DOHH2 (cell line): ENCODE data around the gene TMEM181.
"Not testable (repeated sequence)": the region's sequence is repeated elsewhere in the genome, so short reads cannot be mapped to it uniquely, and the experiment has no call there.

Experiments used
- H3F3A ChIP-seq: fragments of 200-600 bp; sonication (generic), shearing (Covaris generic); 2 replicates; pipeline ENCODE4 v1.6.0; 2016; ENCODE audit warnings: antibody characterized with exemption, mild to moderate bottlenecking; ENCODE audit not compliant: control insufficient read depth, insufficient read depth
- H3K27ac ChIP-seq: fragments of 200-600 bp; sonication (generic); 2 replicates; pipeline ENCODE4 v1.5.1; 2014; ENCODE audit warnings: low read depth, mild to moderate bottlenecking, low read length, moderate library complexity
- H3K27me3 ChIP-seq: fragments of 200-600 bp; sonication (generic); 2 replicates; pipeline ENCODE4 v1.6.1; 2014; ENCODE audit warnings: mild to moderate bottlenecking, low read length, mixed read lengths; ENCODE audit not compliant: control insufficient read depth
- H3K36me3 ChIP-seq: fragments of 200-600 bp; sonication (generic); 2 replicates; pipeline ENCODE4 v1.6.1; 2014; ENCODE audit warnings: mild to moderate bottlenecking, low read length, moderate library complexity, mixed read lengths; ENCODE audit not compliant: control insufficient read depth
- H3K4me1 ChIP-seq: fragments of 200-600 bp; sonication (generic); 2 replicates; pipeline ENCODE4 v1.6.1; 2014; ENCODE audit warnings: mild to moderate bottlenecking, low read length, mixed read lengths; ENCODE audit not compliant: control insufficient read depth
- H3K4me2 ChIP-seq: fragments of 200-600 bp; sonication (generic); 2 replicates; pipeline ENCODE4 v1.6.0; 2014; ENCODE audit warnings: mild to moderate bottlenecking, low read length, moderate library complexity
- H3K4me3 ChIP-seq: fragments of 200-600 bp; sonication (generic); 2 replicates; pipeline ENCODE4 v1.5.1; 2014; ENCODE audit warnings: mild to moderate bottlenecking, low read length, mixed read lengths
- H3K79me2 ChIP-seq: fragments of 200-600 bp; sonication (generic); 2 replicates; pipeline ENCODE4 v1.6.1; 2014; ENCODE audit warnings: mild to moderate bottlenecking, low read length, mixed read lengths; ENCODE audit not compliant: control insufficient read depth
- H3K9me2 ChIP-seq: fragments of 200-600 bp; sonication (generic); replicated peaks from 2 replicates; pipeline ENCODE4 v1.6.1; 2014; ENCODE audit warnings: mild to moderate bottlenecking, low read length, mixed read lengths; ENCODE audit not compliant: control insufficient read depth
- H3K9me3 ChIP-seq: fragments of 200-600 bp; sonication (generic); 2 replicates; pipeline ENCODE4 v1.6.1; 2014; ENCODE audit warnings: antibody characterized with exemption, low read length, mixed read lengths; ENCODE audit not compliant: control insufficient read depth, insufficient read depth
- H4K20me1 ChIP-seq: fragments of 200-600 bp; sonication (generic); 2 replicates; pipeline ENCODE4 v1.6.0; 2014; ENCODE audit warnings: low read depth, mild to moderate bottlenecking, antibody characterized with exemption, low read length, moderate library complexity; ENCODE audit not compliant: control insufficient read depth, insufficient read depth
- CTCF ChIP-seq: fragments of 200-600 bp; sonication (generic); IDR thresholded peaks from one replicate; pipeline ENCODE4 v1.5.1; 2014; ENCODE audit warnings: antibody characterized with exemption, mild to moderate bottlenecking, low read depth, low read length; ENCODE audit not compliant: poor library complexity, severe bottlenecking
- EZH2phosphoT487 ChIP-seq: fragments of 200-600 bp; sonication (generic); IDR thresholded peaks from 2 replicates; pipeline ENCODE4 v1.6.1; 2017; ENCODE audit warnings: borderline replicate concordance, mild to moderate bottlenecking, antibody characterized with exemption, low read length, moderate library complexity, mixed read lengths

TMEM181 gene

DNA sequence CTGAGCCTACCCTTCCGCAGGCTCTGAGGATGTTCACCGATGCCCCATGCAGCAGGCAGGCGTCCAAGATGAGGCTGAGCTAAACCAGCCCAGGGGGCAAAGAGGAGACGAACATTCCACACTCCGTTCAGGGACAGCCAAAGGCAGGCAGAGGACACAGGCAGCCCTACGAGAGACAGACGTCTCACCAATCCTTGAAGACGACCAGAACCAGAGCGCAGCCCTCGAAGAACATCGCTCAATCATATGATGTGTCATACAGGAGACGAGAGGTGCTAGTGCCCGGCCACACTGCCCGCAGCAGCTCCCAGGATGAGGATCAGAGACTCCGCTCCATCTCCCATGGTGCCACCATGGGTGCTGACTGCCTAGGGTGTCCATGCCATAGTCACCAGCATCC, 35.6 kb upstream of the TMEM181 start:
- no peak overlapping the region for H3K4me2 ChIP-seq
- H3K27me3 ChIP-seq, result peaks cover 6% of the 10 kb centered on the region; the same call in 1 of the 2 replicates
- no peaks in the 10 kb centered on the region for H4K20me1 ChIP-seq
- H3K27ac ChIP-seq, result no peak overlapping the region
- H3K79me2 ChIP-seq, result no peaks in the 10 kb centered on the region
- H3K4me3 ChIP-seq, result no peak overlapping the region
- no peaks in the 10 kb centered on the region for H3F3A ChIP-seq
- no peak for TF ChIP-seq EZH2phosphoT487
- no peak for TF ChIP-seq CTCF
- no peaks in the 10 kb centered on the region for H3K4me1 ChIP-seq
- H3K9me2 ChIP-seq, result no peaks in the 10 kb centered on the region
- H3K9me3 ChIP-seq, result no peaks in the 10 kb centered on the region
- H3K36me3 ChIP-seq, result no peaks in the 10 kb centered on the region

GRCh38 chr6:158527858-158528257, 32.0 kb upstream of the TMEM181 start:
- H3K4me3 ChIP-seq, H3K27me3 ChIP-seq, H3K9me3 ChIP-seq, H3K4me1 ChIP-seq, H3F3A ChIP-seq, H3K4me2 ChIP-seq, H3K36me3 ChIP-seq, H4K20me1 ChIP-seq, H3K27ac ChIP-seq, H3K79me2 ChIP-seq, H3K9me2 ChIP-seq: not testable (repeated sequence)

DNA sequence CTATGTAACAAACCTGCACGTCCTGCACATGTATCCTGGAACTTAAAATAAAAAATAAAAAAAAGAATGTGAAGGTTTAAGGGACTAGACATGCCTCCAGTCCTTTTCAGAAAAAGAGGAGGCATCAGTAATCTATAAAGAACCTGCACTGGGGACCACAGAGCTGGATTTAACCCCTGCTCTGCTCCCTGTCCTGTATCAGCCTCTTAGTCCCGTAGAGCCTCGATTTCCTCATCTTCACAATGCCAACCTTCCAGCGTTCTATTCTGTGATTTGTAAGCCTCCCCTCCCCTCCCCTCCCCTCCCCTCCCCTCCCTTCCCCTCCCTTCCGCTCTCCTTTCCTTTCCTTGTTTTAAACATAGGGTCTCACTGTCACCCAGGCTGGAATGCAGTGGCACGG, 31.1 kb upstream of the TMEM181 start:
- Histone ChIP-seq H3K27ac (no peak overlapping the region), H3K36me3 (no peaks in the 10 kb centered on the region), H3K4me1 (no peaks in the 10 kb centered on the region), H4K20me1 (no peaks in the 10 kb centered on the region), H3K27me3 (no peaks in the 10 kb centered on the region), H3K4me3 (no peak overlapping the region), H3K79me2 (no peaks in the 10 kb centered on the region), H3K9me2 (no peaks in the 10 kb centered on the region), H3F3A (no peaks in the 10 kb centered on the region), H3K9me3 (no peaks in the 10 kb centered on the region), H3K4me2 (no peak overlapping the region)
- TF ChIP-seq CTCF (no peak), EZH2phosphoT487 (no peak)

DNA sequence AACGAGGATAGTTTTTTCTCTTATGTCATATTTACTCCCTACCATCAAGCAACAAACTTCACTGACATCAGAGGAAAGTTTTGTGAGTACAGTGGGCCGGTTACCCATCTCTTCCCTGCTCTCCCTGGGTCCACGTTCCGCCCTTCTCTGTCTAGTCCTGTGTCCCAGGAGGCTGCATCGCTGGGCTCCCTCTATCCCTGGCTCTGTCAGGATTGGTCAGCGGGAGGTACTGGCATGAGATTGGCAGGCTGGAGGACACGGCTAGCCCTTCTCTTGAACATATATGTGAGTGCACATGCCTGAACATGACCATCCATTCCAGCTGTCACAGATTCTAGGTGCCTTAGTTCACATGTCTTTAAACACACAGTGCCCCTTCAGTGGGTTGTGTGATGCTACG, 30.3 kb upstream of the TMEM181 start:
- Histone ChIP-seq H3K4me3 (no peak overlapping the region), H3K4me2 (no peak overlapping the region), H3K79me2 (no peaks in the 10 kb centered on the region), H3K36me3 (no peaks in the 10 kb centered on the region), H3K9me2 (no peaks in the 10 kb centered on the region), H4K20me1 (no peaks in the 10 kb centered on the region), H3K27ac (no peak overlapping the region), H3K4me1 (no peaks in the 10 kb centered on the region), H3K9me3 (no peaks in the 10 kb centered on the region), H3F3A (no peaks in the 10 kb centered on the region), H3K27me3 (no peaks in the 10 kb centered on the region)
- no peak for TF ChIP-seq CTCF
- no peak for TF ChIP-seq EZH2phosphoT487
